Bronchial epithelial cell (primary cell): Measurements from ENCODE around the gene PLEKHA7. TPM values are rescaled to one million over a fixed set of nuclear protein-coding genes. Genes with fewer than 3 reads are reported as not detected.
"Not testable (repeated sequence)": the region's sequence is repeated elsewhere in the genome, so short reads cannot be mapped to it uniquely, and the experiment has no call there.

ENCODE experiments used
- DNase-seq: peaks from one replicate; pipeline ENCODE4 v3.0.0-alpha.2; 2010; ENCODE audit warnings: low read depth
- FAIRE-seq: peaks from 2 replicates; lab custom pipeline; 2011; peaks lifted over from hg19 to GRCh38; lab: Jason Lieb, UNC
- H3K27me3 ChIP-seq: 2 replicates; pipeline ENCODE4 v1.5.1; 2011; ENCODE audit warnings: low read length; ENCODE audit not compliant: control insufficient read depth, insufficient read depth
- H3K36me3 ChIP-seq: 2 replicates; pipeline ENCODE4 v1.5.1; 2011; ENCODE audit warnings: low read length; ENCODE audit not compliant: control insufficient read depth, insufficient read depth
- H3K4me3 ChIP-seq: 2 replicates; pipeline ENCODE4 v1.5.1; 2011; ENCODE audit warnings: mild to moderate bottlenecking, low read depth, low read length, control low read depth
- CTCF ChIP-seq: IDR thresholded peaks from 2 replicates; pipeline ENCODE4 v1.5.1; 2011; ENCODE audit warnings: mild to moderate bottlenecking, moderate library complexity, low read length, control low read depth, inconsistent platforms; ENCODE audit not compliant: insufficient read depth, severe bottlenecking
- total RNA-seq: library from RNA; depleted of rRNA; stranded (reverse); fragments of >200 nt; gene quantifications from 2 replicates; pipeline ENCODE4 v1.2.1, GENCODE V29; 2014

PLEKHA7 gene
- total RNA-seq, 1 donor from 2014 or later: 2.4 TPM

- Histone ChIP-seq H3K27me3 (no peaks in the 10 kb centered on the region), H3K36me3 (no peaks in the 10 kb centered on the region), H3K4me3 (no peak overlapping the region)
- TF ChIP-seq CTCF: no peak
- FAIRE-seq (no peak), DNase-seq (no peak)
These were observed 9.6 kb downstream of the PLEKHA7 start for GRCh38 chr11:17004486-17005148.

- Histone ChIP-seq H3K36me3 (no peaks in the 10 kb centered on the region), H3K27me3 (no peaks in the 10 kb centered on the region), H3K4me3 (no peak overlapping the region)
- DNase-seq (no peak), FAIRE-seq (peak; percentile 13)
- no peak for TF ChIP-seq CTCF
These were observed 10.8 kb downstream of the PLEKHA7 start for GRCh38 chr11:17003426-17003825.

GRCh38 chr11:17002543-17002942, 11.7 kb downstream of the PLEKHA7 start:
- Histone ChIP-seq H3K27me3 (no peaks in the 10 kb centered on the region), H3K4me3 (no peak overlapping the region), H3K36me3 (no peaks in the 10 kb centered on the region)
- TF ChIP-seq CTCF: no peak
- FAIRE-seq (no peak), DNase-seq (no peak)

- H3K27me3 ChIP-seq: no peaks in the 10 kb centered on the region
- no peaks in the 10 kb centered on the region for H3K36me3 ChIP-seq
- no peak for DNase-seq
- H3K4me3 ChIP-seq: no peak overlapping the region
- no peak for FAIRE-seq
- TF ChIP-seq CTCF: no peak
These were observed 12.4 kb downstream of the PLEKHA7 start for GRCh38 chr11:17001806-17002205.

- no peak for TF ChIP-seq CTCF
- no peaks in the 10 kb centered on the region for H3K27me3 ChIP-seq
- no peak for DNase-seq
- no peaks in the 10 kb centered on the region for H3K36me3 ChIP-seq
- no peak for FAIRE-seq
- H3K4me3 ChIP-seq: no peak overlapping the region
These were observed 13.2 kb downstream of the PLEKHA7 start for GRCh38 chr11:17000987-17001386.

GRCh38 chr11:17000253-17000652, 14.0 kb downstream of the PLEKHA7 start:
- FAIRE-seq: not testable (repeated sequence)
- peak; percentile 58 for DNase-seq

More at GRCh38 chr11:17000253-17000652, 14.0 kb downstream of the PLEKHA7 start:
- not testable (repeated sequence) for H3K4me3 ChIP-seq, H3K27me3 ChIP-seq, H3K36me3 ChIP-seq
